K562 (cell line): ENCODE measurements around the gene CD72. TPM values are rescaled to one million over a fixed set of nuclear protein-coding genes. Genes with fewer than 3 reads are reported as not detected.

Source experiments
- BCOR ChIP-seq: fragments of 450-650 bp; IDR thresholded peaks from 2 replicates; pipeline ENCODE4 v1.6.1; 2016
- CBFA2T2 ChIP-seq: fragments of 450-650 bp; conservative IDR thresholded peaks from 2 replicates; pipeline ENCODE4 v1.6.1; 2017; ENCODE audit warnings: mild to moderate bottlenecking
- CCAR2 ChIP-seq: fragments of 200-400 bp; formaldehyde crosslinking; IDR thresholded peaks from 2 replicates; pipeline ENCODE4 v1.6.1; 2017; ENCODE audit warnings: mild to moderate bottlenecking, low read depth, low read length
- DPF2 ChIP-seq: fragments of 450-650 bp; IDR thresholded peaks from 2 replicates; pipeline ENCODE4 v1.6.1; 2016
- GABPA ChIP-seq: fragments of 200-800 bp; sonication (Bioruptor generic); conservative IDR thresholded peaks from 2 replicates; pipeline ENCODE4 v1.6.1; 2016; ENCODE audit warnings: low read depth, missing genetic modification characterization, missing compliant biosample characterization
- GABPB2 ChIP-seq: fragments of 250-450 bp; sonication (Bioruptor Pico); conservative IDR thresholded peaks from 2 replicates; pipeline ENCODE4 v1.5.1; 2021; ENCODE audit warnings: mild to moderate bottlenecking
- HDAC2 ChIP-seq: fragments of 450-650 bp; IDR thresholded peaks from 2 replicates; pipeline ENCODE4 v1.6.1; 2016; ENCODE audit warnings: mild to moderate bottlenecking
- HIVEP1 ChIP-seq: fragments of 250-450 bp; sonication (Bioruptor Pico); IDR thresholded peaks from 2 replicates; pipeline ENCODE4 v1.4.0; 2020; ENCODE audit warnings: mild to moderate bottlenecking
- HLTF ChIP-seq: fragments of 450-650 bp; IDR thresholded peaks from 2 replicates; pipeline ENCODE4 v1.6.1; 2016
- HMG20B ChIP-seq: fragments of 250-450 bp; sonication (Bioruptor Pico); IDR thresholded peaks from 2 replicates; pipeline ENCODE4 v1.5.0; 2021; ENCODE audit warnings: mild to moderate bottlenecking
- KDM4B ChIP-seq, 2 experiments: fragments of 450-650 bp in 1 of 2; sonication (generic) in 1 of 2; IDR thresholded peaks; 2 replicates each; pipeline ENCODE4 v1.6.1; 2016 to 2017; ENCODE audit warnings: borderline replicate concordance in 2 of 2, antibody characterized with exemption in 1 of 2, low read depth in 1 of 2, mild to moderate bottlenecking in 1 of 2
- LEF1 ChIP-seq: fragments of 450-650 bp; IDR thresholded peaks from 2 replicates; pipeline ENCODE4 v1.6.1; 2016; ENCODE audit warnings: mild to moderate bottlenecking
- MLX ChIP-seq, 2 experiments: fragments of 450-650 bp in 1 of 2; sonication (generic) in 1 of 2; formaldehyde crosslinking; conservative IDR thresholded peaks; 2 replicates each; pipeline versions ENCODE4 v1.4.0 to v1.8.1; 2020 to 2022; ENCODE audit warnings: mild to moderate bottlenecking in 1 of 2, missing genetic modification reagents in 1 of 2
- MYC ChIP-seq, 2 experiments: fragments of 250-450 bp in 1 of 2; sonication (Bioruptor Pico) in 1 of 2; IDR thresholded peaks; 2 replicates each; pipeline versions ENCODE4 v1.5.1 to v1.6.1; 2012 to 2021; ENCODE audit warnings: low read depth in 2 of 2, borderline replicate concordance in 1 of 2, improper control_type of control experiment in 1 of 2, low read length in 1 of 2, mild to moderate bottlenecking in 1 of 2, moderate library complexity in 1 of 2
- NCOA1 ChIP-seq: fragments of 450-650 bp; IDR thresholded peaks from 2 replicates; pipeline ENCODE4 v1.6.1; 2016; ENCODE audit warnings: low read depth
- NR2C2 ChIP-seq, 2 experiments: fragments of 200-800 bp in 1 of 2; sonication (Bioruptor generic) in 1 of 2; sonication (generic) in 1 of 2; formaldehyde crosslinking in 1 of 2; IDR thresholded peaks; 2 replicates each; pipeline versions ENCODE4 v1.6.1 to v1.8.0; 2016 to 2022; ENCODE audit warnings: mild to moderate bottlenecking in 1 of 2, missing compliant biosample characterization in 1 of 2, missing genetic modification characterization in 1 of 2, missing genetic modification reagents in 1 of 2
- NR2F6 ChIP-seq: fragments of 450-650 bp; formaldehyde crosslinking; IDR thresholded peaks from 2 replicates; pipeline ENCODE4 v1.4.0; 2020; ENCODE audit warnings: mild to moderate bottlenecking
- PHB2 ChIP-seq: fragments of 450-650 bp; IDR thresholded peaks from 2 replicates; pipeline ENCODE4 v1.6.1; 2017; ENCODE audit warnings: low read depth
- POU5F1 ChIP-seq: fragments of 150-350 bp; IDR thresholded peaks from 2 replicates; pipeline ENCODE4 v1.6.1; 2014; ENCODE audit warnings: borderline replicate concordance, low read length, low read depth, mild to moderate bottlenecking; ENCODE audit not compliant: partially characterized antibody
- SIN3A ChIP-seq, 2 experiments: fragments of 150-350 bp in 1 of 2; IDR thresholded peaks; 2 replicates each; pipeline ENCODE4 v1.6.1; 2011 to 2016; ENCODE audit warnings: borderline replicate concordance in 2 of 2, low read depth in 2 of 2, low read length in 2 of 2, mild to moderate bottlenecking in 2 of 2, moderate library complexity in 2 of 2; ENCODE audit not compliant: control insufficient read depth in 1 of 2
- SIRT6 ChIP-seq: IDR thresholded peaks from one replicate; pipeline ENCODE4 v1.6.1; 2012; ENCODE audit warnings: low read depth, mild to moderate bottlenecking, control low read depth, inconsistent platforms, low read length, moderate library complexity
- SMARCA5 ChIP-seq: fragments of 450-650 bp; IDR thresholded peaks from 2 replicates; pipeline ENCODE4 v1.6.1; 2016
- SMARCE1 ChIP-seq: fragments of 450-650 bp; IDR thresholded peaks from 2 replicates; pipeline ENCODE4 v1.7.1; 2016; ENCODE audit warnings: mild to moderate bottlenecking
- TBL1XR1 ChIP-seq, 2 experiments: IDR thresholded peaks; 2 replicates each; pipeline ENCODE4 v1.6.1; 2012; ENCODE audit warnings: improper control_type of control experiment in 2 of 2, low read length in 2 of 2, mild to moderate bottlenecking in 1 of 2
- TBP ChIP-seq: optimal IDR thresholded peaks from 2 replicates; pipeline ENCODE3; 2011; ENCODE audit warnings: low read depth, low read length, improper control_type of control experiment
- YBX1 ChIP-seq: fragments of 450-650 bp; IDR thresholded peaks from 2 replicates; pipeline ENCODE4 v1.7.1; 2016; ENCODE audit warnings: mild to moderate bottlenecking
- ZBTB33 ChIP-seq: sonication (generic); formaldehyde crosslinking; IDR thresholded peaks from 2 replicates; pipeline ENCODE4 v1.8.1; 2023; ENCODE audit warnings: mild to moderate bottlenecking, missing genetic modification reagents
- ZNF274 ChIP-seq: IDR thresholded peaks from 2 replicates; pipeline ENCODE4 v1.6.1; 2011; ENCODE audit warnings: low read depth, mild to moderate bottlenecking, low read length, moderate library complexity, borderline replicate concordance
- ZNF586 ChIP-seq: fragments of 450-650 bp; formaldehyde crosslinking; conservative IDR thresholded peaks from 2 replicates; pipeline ENCODE4 v1.4.0; 2020; ENCODE audit warnings: mild to moderate bottlenecking, moderate library complexity
- polyA plus RNA-seq, 8 experiments: library from polyadenylated mRNA; depleted of rRNA in 4 of 8; stranded (reverse) in 5 of 8; unstranded in 3 of 8; fragments of >200 nt; fragmentation: Nextera tagmentation in 2 of 8; fragmentation: Illumina TruSeq in 1 of 8; extraction: Ambion mirVana in 2 of 8; extraction: Trizol in 1 of 8; gene quantifications; 2 replicates each; pipeline versions ENCODE4 v1.2.1 to v1.2.3, GENCODE V29; 2011 to 2014; ENCODE audit warnings: inconsistent platforms in 1 of 8, missing spikeins in 1 of 8
- total RNA-seq, 7 experiments: library from RNA; depleted of rRNA in 6 of 7; stranded (reverse); fragments of >200 nt in 6 of 7; fragmentation: Illumina TruSeq in 2 of 7; extraction: Trizol in 2 of 7; gene quantifications; 2 replicates each; pipeline versions ENCODE4 v1.2.1 to v1.2.3, GENCODE V29; 2011 to 2021; ENCODE audit warnings: low replicate concordance in 1 of 7

CD72 gene
- total and polyA plus RNA-seq, 9 of the 15 experiments (the other 6 are each of a cell fraction or from before 2014, with no cell fraction given): 0.11 to 0.78 (median 0.27) TPM; not detected in 1

- no peak for TF ChIP-seq NR2F6 (CRISPR knock-in tag)
- TF ChIP-seq SMARCE1: 0 out of 2 replicates have a peak, but pooled peaks have one; percentile 55
- no peak for TF ChIP-seq NCOA1
- TF ChIP-seq NR2C2 (CRISPR knock-in tag; IDR thresholded peaks at IDR 0.05): peak; percentile 78
- TF ChIP-seq NR2C2 (tag; IDR thresholded peaks at IDR 0.05): peak; percentile 71
- TF ChIP-seq BCOR: peak; percentile 68; the same call in 1 of the 2 replicates
- peak; percentile 54 for TF ChIP-seq GABPA (tag)
- TF ChIP-seq ZNF274: no peak
- no peak for TF ChIP-seq LEF1
- no peak for TF ChIP-seq HMG20B
- no peak for TF ChIP-seq CBFA2T2
- TF ChIP-seq YBX1: no peak
- TF ChIP-seq HDAC2: peak; percentile 84
- no peak for TF ChIP-seq CCAR2
- 0 out of 2 replicates have a peak, but pooled peaks have one; percentile 73 for TF ChIP-seq ZBTB33
- TF ChIP-seq SIN3A (IDR thresholded peaks at IDR 0.05; ENCODE audit: borderline replicate concordance in 2 of 2, control insufficient read depth in 1 of 2, low read depth in 2 of 2, low read length in 2 of 2): peak; percentile 84 to 91; a peak in 2 of 4 replicates
- no peak for TF ChIP-seq HIVEP1 (CRISPR knock-in tag)
- peak; percentile 74 for TF ChIP-seq SMARCA5
- TF ChIP-seq POU5F1: no peak
- 0 out of 2 replicates have a peak, but pooled peaks have one; percentile 9 for TF ChIP-seq HLTF
- TF ChIP-seq TBP: peak; percentile 99
- no peak for TF ChIP-seq KDM4B (IDR thresholded peaks at IDR 0.05; ENCODE audit: borderline replicate concordance in 2 of 2, low read depth in 1 of 2)
- peak; percentile 56; the same call in 1 of the 2 replicates for TF ChIP-seq DPF2
- no peak for TF ChIP-seq SIRT6
- TF ChIP-seq TBL1XR1 (IDR thresholded peaks at IDR 0.05; ENCODE audit: low read length in 2 of 2): no peak
- no peak for TF ChIP-seq PHB2
- TF ChIP-seq ZNF586 (CRISPR knock-in tag): no peak
- TF ChIP-seq MLX (CRISPR knock-in tag; conservative IDR thresholded peaks at IDR 0.05): no peak
- TF ChIP-seq MYC (IDR thresholded peaks at IDR 0.05; ENCODE audit: low read depth, low read length): peak; percentile 97
- TF ChIP-seq MYC (CRISPR knock-in tag; IDR thresholded peaks at IDR 0.05; ENCODE audit: borderline replicate concordance, low read depth): no peak
- TF ChIP-seq GABPB2: no peak
These were observed 39.4 kb upstream of the CD72 start, which contains the start of gene RMRP (continued) for GRCh38 chr9:35657546-35658136.
